Astrocyte of the spinal cord (primary cell): ENCODE data around the gene ATF7.

Experiments
- DNase-seq: peaks from one replicate; pipeline ENCODE4 v3.0.0; 2011; ENCODE audit warnings: low read depth, low spot score
- H3K4me3 ChIP-seq: 2 replicates; pipeline ENCODE4 v1.5.1; 2011; ENCODE audit warnings: low read depth, mild to moderate bottlenecking, low read length, moderate library complexity
- CTCF ChIP-seq: IDR thresholded peaks from 2 replicates; pipeline ENCODE4 v1.5.1; 2012; ENCODE audit warnings: low read depth, mild to moderate bottlenecking, low read length, inconsistent platforms
- in situ Hi-C: cut with HindIII; loops from 2 replicates; pipeline ENCODE4 v1.10.0; 2017; ENCODE audit warnings: low sequenced_read_pairs

ATF7 gene

GRCh38 chr12:53502331-53502730, 123.9 kb downstream of the ATF7 start:
- in situ Hi-C loops, result no loop called here

GRCh38 chr12:53501615-53502181, 124.5 kb downstream of the ATF7 start:
- TF ChIP-seq CTCF, result no peak
- peak overlapping the region; percentile 73 for H3K4me3 ChIP-seq
- in situ Hi-C loops, result no loop called here
- DNase-seq, result no peak

More at GRCh38 chr12:53502331-53502730, 123.9 kb downstream of the ATF7 start:
- H3K4me3 ChIP-seq, result peak overlapping the region; percentile 73
- no peak for TF ChIP-seq CTCF
- no peak for DNase-seq

GRCh38 chr12:53500776-53501614, 125.2 kb downstream of the ATF7 start, which contains the start of gene TARBP2:
TSS of gene TARBP2 (plus strand) at chr12:53501283. CDS start at chr12:53501409, 126 bp downstream.
- peak within 1 kb of the TSS; percentile 73 for H3K4me3 ChIP-seq
- DNase-seq, result peak; percentile 100
- in situ Hi-C loops, result no loop called here
- TF ChIP-seq CTCF, result no peak

DNA sequence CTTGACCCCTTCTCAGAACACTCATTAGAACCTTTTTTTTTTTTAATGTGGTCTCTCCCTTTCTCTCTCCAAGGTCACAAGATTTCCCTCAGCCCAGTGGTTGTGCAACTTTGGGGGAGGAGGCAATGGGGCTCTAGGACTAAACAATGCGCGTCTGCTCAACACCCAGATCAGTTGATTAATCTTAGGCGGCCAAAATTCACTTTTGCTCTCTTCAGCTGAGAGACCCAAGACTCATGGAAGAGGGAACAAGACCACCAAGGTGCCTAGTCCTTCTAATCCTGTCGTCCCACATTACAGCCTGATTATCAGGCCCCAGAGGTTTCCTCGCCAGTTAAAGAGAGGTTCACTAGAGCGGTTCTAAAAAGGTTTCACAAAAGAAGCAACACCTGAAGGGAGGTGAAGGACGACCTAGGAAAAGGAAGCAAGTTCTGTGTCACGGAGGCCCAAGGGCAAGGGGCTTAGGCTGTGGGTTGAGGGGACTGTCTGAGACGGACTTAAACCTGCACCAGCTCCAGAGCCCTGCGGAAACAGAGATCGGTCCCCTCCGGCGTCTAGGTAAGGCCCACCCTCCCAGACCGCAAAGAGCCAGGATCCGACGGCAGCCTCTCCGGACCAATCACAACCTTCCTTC, 125.9 kb downstream of the ATF7 start:
- DNase-seq, result peak; percentile 41
- no peak for TF ChIP-seq CTCF
- peak overlapping the region; percentile 73 for H3K4me3 ChIP-seq
- in situ Hi-C loops, result no loop called here

- peak; percentile 51 for DNase-seq
- TF ChIP-seq CTCF, result peak; percentile 21
- in situ Hi-C loops, result no loop called here
- H3K4me3 ChIP-seq, result peak within 1 kb of the TSS; percentile 73
These were observed 126.7 kb downstream of the ATF7 start, which contains the start of gene MAP3K12 for GRCh38 chr12:53499266-53500141. TSS of gene MAP3K12 (minus strand) at chr12:53499458. CDS start at chr12:53487391, 12,067 bp downstream.

- no peak for TF ChIP-seq CTCF
- peak overlapping the region; percentile 73 for H3K4me3 ChIP-seq
- DNase-seq, result no peak
- in situ Hi-C loops, result no loop called here
These were observed 127.9 kb downstream of the ATF7 start for GRCh38 chr12:53498235-53498630.
